Astrocyte (in vitro differentiated cells and primary cell): Measurements from ENCODE around the gene PLAAT5. TPM values are rescaled to one million over a fixed set of nuclear protein-coding genes. Genes with fewer than 3 reads are reported as not detected.

Experiments
- DNase-seq: peaks from one replicate; pipeline ENCODE4 v3.0.0-alpha.2; 2010; ENCODE audit warnings: low read depth
- FAIRE-seq: peaks from 2 replicates; lab custom pipeline; 2011; peaks lifted over from hg19 to GRCh38; lab: Jason Lieb, UNC
- H2AFZ ChIP-seq: 2 replicates; pipeline ENCODE4 v1.6.0; 2012; ENCODE audit warnings: low read depth, low read length, inconsistent platforms
- H3K27ac ChIP-seq: 2 replicates; pipeline ENCODE4 v1.5.1; 2011; ENCODE audit warnings: low read depth, low read length, inconsistent platforms
- H3K27me3 ChIP-seq: 2 replicates; pipeline ENCODE4 v1.6.0; 2011; ENCODE audit warnings: low read length, inconsistent platforms; ENCODE audit not compliant: insufficient read depth
- H3K36me3 ChIP-seq: 2 replicates; pipeline ENCODE4 v1.5.1; 2011; ENCODE audit warnings: low read length, inconsistent platforms; ENCODE audit not compliant: insufficient read depth
- H3K4me1 ChIP-seq: 2 replicates; pipeline ENCODE4 v1.5.1; 2011; ENCODE audit warnings: low read length, inconsistent platforms; ENCODE audit not compliant: insufficient read depth
- H3K4me2 ChIP-seq: 2 replicates; pipeline ENCODE4 v1.6.0; 2012; ENCODE audit warnings: low read length, inconsistent platforms
- H3K4me3 ChIP-seq: 2 replicates; pipeline ENCODE4 v1.5.1; 2011; ENCODE audit warnings: low read depth, mild to moderate bottlenecking, low read length, inconsistent platforms; ENCODE audit not compliant: insufficient read depth
- H3K79me2 ChIP-seq: 2 replicates; pipeline ENCODE4 v1.6.0; 2012; ENCODE audit warnings: mild to moderate bottlenecking, low read length, inconsistent platforms; ENCODE audit not compliant: insufficient read depth
- H3K9ac ChIP-seq: 2 replicates; pipeline ENCODE4 v1.6.0; 2012; ENCODE audit warnings: mild to moderate bottlenecking, low read length, inconsistent platforms
- H3K9me3 ChIP-seq: 2 replicates; pipeline ENCODE4 v1.5.1; 2012; ENCODE audit warnings: low read depth, mild to moderate bottlenecking, low read length, inconsistent platforms; ENCODE audit not compliant: insufficient read depth
- H4K20me1 ChIP-seq: 2 replicates; pipeline ENCODE4 v1.6.0; 2012; ENCODE audit warnings: low read length, inconsistent platforms; ENCODE audit not compliant: insufficient read depth
- H3K27ac Mint-ChIP-seq: one replicate; pipeline ENCODE4 v1.8.0; 2021; ENCODE audit warnings: mild to moderate bottlenecking, mixed read lengths; ENCODE audit not compliant: unreplicated experiment
- H3K27me3 Mint-ChIP-seq: one replicate; pipeline ENCODE4 v1.8.0; 2021; ENCODE audit warnings: low read depth, mixed read lengths; ENCODE audit not compliant: unreplicated experiment
- H3K36me3 Mint-ChIP-seq: one replicate; pipeline ENCODE4 v1.8.0; 2021; ENCODE audit warnings: low read depth, mixed read lengths; ENCODE audit not compliant: unreplicated experiment
- H3K4me1 Mint-ChIP-seq: one replicate; pipeline ENCODE4 v1.8.0; 2021; ENCODE audit warnings: low read depth, mixed read lengths; ENCODE audit not compliant: unreplicated experiment
- H3K4me3 Mint-ChIP-seq: one replicate; pipeline ENCODE4 v1.8.0; 2021; ENCODE audit warnings: mild to moderate bottlenecking, moderate library complexity, mixed read lengths; ENCODE audit not compliant: unreplicated experiment
- H3K9me3 Mint-ChIP-seq: one replicate; pipeline ENCODE4 v1.8.0; 2021; ENCODE audit warnings: mild to moderate bottlenecking, mixed read lengths; ENCODE audit not compliant: unreplicated experiment
- CTCF ChIP-seq: IDR thresholded peaks from 2 replicates; pipeline ENCODE4 v1.5.1; 2011; ENCODE audit warnings: low read depth, mild to moderate bottlenecking, inconsistent platforms, low read length, moderate library complexity; ENCODE audit not compliant: insufficient read depth
- EZH2 ChIP-seq: IDR thresholded peaks from 2 replicates; pipeline ENCODE4 v1.6.1; 2012; ENCODE audit warnings: mild to moderate bottlenecking, low read length, inconsistent platforms; ENCODE audit not compliant: insufficient read depth
- total RNA-seq: library from RNA; stranded (reverse); gene quantifications from 2 replicates; pipeline ENCODE4 v1.2.1, GENCODE V29; 2021

Gene PLAAT5
- total RNA-seq, 1 donor from 2014 or later, result 0.36 TPM

GRCh38 chr11:63516109-63516508 lies 25.1 kb upstream of the PLAAT5 start:
- no peak overlapping the region for H3K4me2 ChIP-seq
- no peaks in the 10 kb centered on the region for H3K36me3 Mint-ChIP-seq
- no peaks in the 10 kb centered on the region for H4K20me1 ChIP-seq
- H3K4me3 ChIP-seq, result no peak overlapping the region
- H3K9me3 Mint-ChIP-seq, result no peaks in the 10 kb centered on the region
- no peak overlapping the region for H3K4me3 Mint-ChIP-seq
- H3K9me3 ChIP-seq, result no peaks in the 10 kb centered on the region
- FAIRE-seq (no peak), DNase-seq (no peak)
- no peak overlapping the region for H3K27ac ChIP-seq
- H3K27me3 ChIP-seq, result no peaks in the 10 kb centered on the region
- no peak overlapping the region for H2AFZ ChIP-seq
- H3K4me1 ChIP-seq, result peaks cover 5% of the 10 kb centered on the region
- no peak for TF ChIP-seq EZH2
- no peak for TF ChIP-seq CTCF
- H3K9ac ChIP-seq, result no peak overlapping the region
- H3K27me3 Mint-ChIP-seq, result peaks cover 3% of the 10 kb centered on the region
- H3K4me1 Mint-ChIP-seq, result peaks cover 6% of the 10 kb centered on the region
- no peaks in the 10 kb centered on the region for H3K36me3 ChIP-seq
- no peaks in the 10 kb centered on the region for H3K79me2 ChIP-seq
- no peak overlapping the region for H3K27ac Mint-ChIP-seq

GRCh38 chr11:63512816-63513215 lies 21.8 kb upstream of the PLAAT5 start:
- Histone ChIP-seq H4K20me1 (no peaks in the 10 kb centered on the region), H3K4me1 (peaks cover 15% of the 10 kb centered on the region), H3K9ac (no peak overlapping the region), H3K27me3 (no peaks in the 10 kb centered on the region), H3K36me3 (no peaks in the 10 kb centered on the region), H3K4me3 (no peak overlapping the region), H3K79me2 (no peaks in the 10 kb centered on the region), H3K9me3 (no peaks in the 10 kb centered on the region), H2AFZ (no peak overlapping the region), H3K4me2 (no peak overlapping the region), H3K27ac (no peak overlapping the region)
- Mint-ChIP-seq H3K36me3 (no peaks in the 10 kb centered on the region), H3K9me3 (no peaks in the 10 kb centered on the region), H3K27me3 (peaks cover 10% of the 10 kb centered on the region), H3K27ac (no peak overlapping the region), H3K4me1 (peaks cover 5% of the 10 kb centered on the region), H3K4me3 (no peak overlapping the region)
- DNase-seq (no peak), FAIRE-seq (no peak)
- no peak for TF ChIP-seq EZH2
- TF ChIP-seq CTCF, result no peak

- no peak overlapping the region for H3K4me3 Mint-ChIP-seq
- peaks cover 5% of the 10 kb centered on the region for H3K4me1 Mint-ChIP-seq
- no peak overlapping the region for H3K27ac Mint-ChIP-seq
- no peaks in the 10 kb centered on the region for H3K36me3 ChIP-seq
- peaks cover 10% of the 10 kb centered on the region for H3K27me3 Mint-ChIP-seq
- FAIRE-seq (no peak), DNase-seq (no peak)
- no peaks in the 10 kb centered on the region for H3K9me3 ChIP-seq
- H3K4me2 ChIP-seq, result no peak overlapping the region
- H3K36me3 Mint-ChIP-seq, result no peaks in the 10 kb centered on the region
- H3K27me3 ChIP-seq, result no peaks in the 10 kb centered on the region
- no peaks in the 10 kb centered on the region for H3K79me2 ChIP-seq
- H3K9me3 Mint-ChIP-seq, result no peaks in the 10 kb centered on the region
- H2AFZ ChIP-seq, result no peak overlapping the region
- TF ChIP-seq CTCF (no peak), EZH2 (no peak)
- no peak overlapping the region for H3K27ac ChIP-seq
- no peak overlapping the region for H3K9ac ChIP-seq
- H3K4me1 ChIP-seq, result peaks cover 15% of the 10 kb centered on the region
- H3K4me3 ChIP-seq, result no peak overlapping the region
- H4K20me1 ChIP-seq, result no peaks in the 10 kb centered on the region
Observed at GRCh38 chr11:63511048-63511748, 20.2 kb upstream of the PLAAT5 start.
